Esophagus squamous epithelium (tissue), 4 donors: ENCODE data around the gene TLR4.

Experiments used
- POLR2A ChIP-seq, 4 donors: fragments of 450-650 bp; IDR thresholded peaks; one replicate each; pipeline ENCODE4 v1.6.1; 2017; ENCODE audit warnings: antibody characterized with exemption in 4 of 4, mild to moderate bottlenecking in 4 of 4, moderate library complexity in 3 of 4
- TF ChIP-seq, protein P1 (sequence below), 6 experiments: fragments of 450-650 bp in 4 of 6; fragments of 200-600 bp in 2 of 6; sonication (generic) in 2 of 6; IDR thresholded peaks; one replicate each; pipeline ENCODE4 v1.5.1; 2016 to 2019; ENCODE audit warnings: antibody characterized with exemption in 6 of 6, mild to moderate bottlenecking in 4 of 6, moderate library complexity in 4 of 6

DNA sequence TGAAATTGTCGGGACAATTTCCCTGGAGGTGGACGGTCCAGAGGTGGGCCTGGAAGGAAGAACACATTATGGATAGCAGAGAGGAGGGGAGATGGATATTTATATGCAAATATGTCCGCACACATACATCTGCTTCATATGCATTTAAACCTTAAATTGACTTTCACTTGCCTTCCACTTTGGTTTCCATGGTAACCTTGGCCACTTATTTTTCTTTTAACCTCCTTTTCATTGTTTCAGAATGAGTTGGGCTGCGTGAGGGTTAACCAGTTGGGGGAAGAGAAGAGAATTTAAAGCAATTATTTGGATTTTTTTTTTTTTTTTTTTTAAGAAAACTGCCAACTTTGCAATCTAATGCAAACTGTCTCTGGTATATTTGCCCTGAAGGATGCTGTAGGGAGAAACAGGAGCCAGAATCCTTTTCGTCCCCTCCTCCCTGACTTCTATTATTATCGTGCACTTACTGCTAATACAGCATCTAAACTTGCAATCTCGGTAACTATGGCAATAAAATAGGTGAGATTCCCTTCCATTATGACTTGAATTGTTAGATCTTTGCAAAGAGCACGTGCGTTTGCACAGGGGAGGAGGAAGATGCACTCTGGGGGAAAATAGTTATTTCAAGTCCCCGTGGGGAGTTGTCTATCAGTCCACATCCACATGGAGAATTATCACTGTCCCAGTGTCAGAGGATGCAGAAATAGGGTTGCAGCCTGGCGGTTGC is 35.6 kb downstream of the TLR4 start:
- TF ChIP-seq POLR2A (IDR thresholded peaks at IDR 0.05) = no peak
- TF ChIP-seq, protein P1, sequence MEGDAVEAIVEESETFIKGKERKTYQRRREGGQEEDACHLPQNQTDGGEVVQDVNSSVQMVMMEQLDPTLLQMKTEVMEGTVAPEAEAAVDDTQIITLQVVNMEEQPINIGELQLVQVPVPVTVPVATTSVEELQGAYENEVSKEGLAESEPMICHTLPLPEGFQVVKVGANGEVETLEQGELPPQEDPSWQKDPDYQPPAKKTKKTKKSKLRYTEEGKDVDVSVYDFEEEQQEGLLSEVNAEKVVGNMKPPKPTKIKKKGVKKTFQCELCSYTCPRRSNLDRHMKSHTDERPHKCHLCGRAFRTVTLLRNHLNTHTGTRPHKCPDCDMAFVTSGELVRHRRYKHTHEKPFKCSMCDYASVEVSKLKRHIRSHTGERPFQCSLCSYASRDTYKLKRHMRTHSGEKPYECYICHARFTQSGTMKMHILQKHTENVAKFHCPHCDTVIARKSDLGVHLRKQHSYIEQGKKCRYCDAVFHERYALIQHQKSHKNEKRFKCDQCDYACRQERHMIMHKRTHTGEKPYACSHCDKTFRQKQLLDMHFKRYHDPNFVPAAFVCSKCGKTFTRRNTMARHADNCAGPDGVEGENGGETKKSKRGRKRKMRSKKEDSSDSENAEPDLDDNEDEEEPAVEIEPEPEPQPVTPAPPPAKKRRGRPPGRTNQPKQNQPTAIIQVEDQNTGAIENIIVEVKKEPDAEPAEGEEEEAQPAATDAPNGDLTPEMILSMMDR (IDR thresholded peaks at IDR 0.05) = no peak
